Skin of body (tissue), 2 donors: ENCODE measurements around the gene FCHSD1. TPM values are rescaled to one million over a fixed set of nuclear protein-coding genes. Genes with fewer than 3 reads are reported as not detected.
A peak's percentile ranks its signal among the peaks of the same experiment; 100 is the strongest.

Source experiments
- DNase-seq: peaks from one replicate; lab custom pipeline; 2025; lab: John Stamatoyannopoulos, UW
- total RNA-seq: library from RNA; depleted of rRNA; stranded (reverse); fragments of >200 nt; gene quantifications from one replicate; pipeline ENCODE4 v1.2.3, GENCODE V29; 2014

Gene FCHSD1
- total RNA-seq, 1 donor from 2014 or later, result 22.4 TPM

DNA sequence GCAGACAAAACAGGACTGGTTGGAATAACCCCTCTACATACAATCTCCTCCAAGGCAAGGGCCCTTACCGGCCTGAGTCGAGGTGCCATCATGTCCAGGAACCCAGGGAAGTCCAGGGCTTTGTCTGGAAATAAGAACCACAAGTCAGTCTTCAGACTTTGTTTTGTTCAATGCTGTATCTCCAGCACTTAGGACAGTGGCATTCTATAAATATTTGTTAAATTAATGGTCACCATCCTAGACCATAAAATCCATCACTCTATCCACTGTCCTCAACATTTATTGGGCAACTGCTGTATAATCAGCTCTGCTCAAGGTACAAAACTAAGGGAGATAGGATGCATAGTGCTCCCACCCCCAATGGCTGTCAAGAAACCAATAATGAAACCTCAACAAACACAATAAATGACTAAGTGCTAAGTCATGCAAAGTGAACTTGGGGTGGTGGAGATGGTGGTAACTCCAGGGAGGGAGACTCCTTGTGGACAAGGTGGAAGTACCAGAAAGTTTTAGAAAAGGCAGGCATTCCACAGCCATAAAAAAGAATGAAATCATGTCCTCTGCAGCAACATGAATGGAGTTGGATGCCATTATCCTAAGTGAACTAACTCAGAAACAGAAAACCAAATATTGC, 9.5 kb downstream of the FCHSD1 start:
- no peak for DNase-seq

DNA sequence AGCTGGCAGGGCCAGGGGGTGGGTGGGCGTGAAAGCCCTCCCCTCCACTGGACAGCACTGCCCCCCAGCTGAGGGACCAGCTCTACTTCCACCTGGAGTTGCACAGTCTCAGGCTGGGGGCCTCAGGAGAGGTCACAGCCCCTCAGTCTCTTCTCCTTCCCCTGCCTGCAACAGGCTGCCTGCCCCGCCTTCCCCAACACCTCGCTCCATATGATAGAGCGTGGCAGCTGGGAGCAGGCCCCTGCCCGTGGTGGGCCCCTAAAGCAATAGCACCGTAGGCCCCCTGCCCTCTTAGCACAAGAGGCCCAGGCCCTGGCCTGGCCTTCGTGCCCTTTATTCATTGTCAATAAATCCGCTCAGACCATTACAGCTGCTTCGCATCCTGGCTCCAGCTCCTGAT, 10.5 kb downstream of the FCHSD1 start:
- DNase-seq, result no peak

DNA sequence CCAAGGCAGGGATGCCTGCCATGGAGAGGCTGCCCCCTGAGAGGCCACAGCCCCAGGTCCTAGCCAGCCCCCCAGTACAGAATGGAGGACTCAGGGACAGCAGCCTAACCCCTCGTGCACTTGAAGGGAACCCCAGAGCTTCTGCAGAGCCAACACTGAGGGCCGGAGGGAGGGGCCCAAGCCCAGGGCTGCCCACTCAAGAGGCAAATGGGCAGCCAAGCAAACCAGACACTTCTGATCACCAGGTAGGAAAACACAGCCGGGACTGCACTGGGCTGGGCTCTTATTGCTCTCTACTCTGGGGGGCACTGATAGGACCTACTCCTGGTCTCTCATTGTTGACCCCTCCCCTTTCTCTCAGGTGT, 11.2 kb downstream of the FCHSD1 start:
- no peak for DNase-seq

DNA sequence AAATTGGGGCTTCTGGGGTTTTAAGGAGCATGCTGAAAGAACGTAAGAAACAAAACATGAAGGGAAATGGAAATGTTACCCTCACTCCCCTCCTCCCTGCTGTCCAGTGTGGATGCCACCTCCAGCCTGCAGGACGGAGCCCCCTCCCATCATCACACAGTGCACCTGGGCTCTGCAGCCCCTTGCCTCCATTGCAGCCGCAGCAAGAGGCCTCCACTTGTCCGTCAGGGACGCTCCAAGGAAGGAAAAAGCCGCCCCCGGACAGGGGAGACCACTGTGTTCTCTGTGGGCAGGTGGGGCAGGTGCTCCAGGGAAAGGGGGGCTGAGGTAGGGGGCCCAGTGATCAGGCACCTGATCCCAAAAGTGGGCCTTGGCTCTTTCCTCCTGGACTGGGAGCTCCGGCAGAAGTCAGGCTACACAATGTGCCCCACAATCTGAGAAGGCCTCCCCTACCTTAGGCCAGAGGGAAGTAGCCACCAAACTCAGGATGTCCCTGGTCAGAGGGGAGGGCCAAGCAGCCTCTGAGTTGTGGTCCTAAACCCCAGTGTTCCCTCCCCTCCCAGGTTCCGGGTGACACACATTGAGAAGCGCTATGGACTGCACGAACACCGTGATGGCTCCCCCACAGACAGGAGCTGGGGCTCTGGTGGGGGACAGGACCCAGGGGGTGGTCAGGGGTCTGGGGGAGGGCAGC, 11.7 kb downstream of the FCHSD1 start:
- DNase-seq, result no peak

DNA sequence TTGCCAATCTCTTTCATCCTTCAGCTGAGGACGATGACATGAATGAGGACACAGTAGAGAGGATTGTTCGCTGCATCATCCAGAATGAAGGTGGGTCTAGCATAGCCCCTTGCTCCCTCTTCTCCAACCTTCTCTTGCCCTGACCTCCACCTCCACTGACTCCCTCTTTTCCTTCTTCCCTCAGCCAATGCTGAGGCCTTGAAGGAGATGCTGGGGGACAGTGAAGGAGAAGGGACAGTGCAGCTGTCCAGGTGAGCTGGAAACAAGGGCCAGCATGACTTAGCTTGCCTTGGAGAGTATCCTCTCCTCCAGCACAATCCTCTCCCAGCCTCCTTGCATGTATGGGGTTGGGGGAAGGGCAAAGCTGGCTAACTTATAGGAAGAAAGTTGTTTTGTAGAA, 12.4 kb downstream of the FCHSD1 start:
- DNase-seq, result no peak

DNA sequence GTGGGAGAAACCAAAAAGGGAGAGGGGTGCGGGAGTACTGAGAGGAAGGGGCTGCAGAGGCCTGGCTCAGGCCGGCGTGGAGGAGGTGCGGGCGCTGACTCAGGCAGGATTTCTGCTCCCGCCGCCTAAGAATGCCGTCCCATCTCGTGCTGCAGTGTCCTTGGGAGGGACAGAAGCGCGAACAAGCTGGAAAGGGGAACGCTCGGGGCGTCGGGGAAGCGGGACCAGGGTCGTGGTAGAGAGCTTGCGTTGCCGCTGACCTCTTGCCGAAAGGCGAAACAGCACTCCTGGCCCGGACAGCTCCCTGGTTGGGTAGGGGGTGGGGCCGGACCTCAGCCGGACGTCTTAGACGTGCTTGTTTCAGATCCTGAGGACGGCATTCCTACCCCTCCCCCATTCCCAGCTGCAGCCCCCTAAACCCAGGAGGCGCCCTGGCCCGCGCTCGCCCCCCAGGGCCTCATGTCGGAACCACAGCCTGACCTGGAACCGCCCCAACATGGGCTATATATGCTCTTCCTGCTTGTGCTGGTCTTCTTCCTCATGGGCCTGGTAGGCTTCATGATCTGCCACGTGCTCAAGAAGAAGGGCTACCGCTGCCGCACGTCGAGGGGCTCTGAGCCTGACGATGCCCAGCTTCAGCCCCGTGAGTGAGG, 13.3 kb downstream of the FCHSD1 start:
- DNase-seq, result no peak

DNA sequence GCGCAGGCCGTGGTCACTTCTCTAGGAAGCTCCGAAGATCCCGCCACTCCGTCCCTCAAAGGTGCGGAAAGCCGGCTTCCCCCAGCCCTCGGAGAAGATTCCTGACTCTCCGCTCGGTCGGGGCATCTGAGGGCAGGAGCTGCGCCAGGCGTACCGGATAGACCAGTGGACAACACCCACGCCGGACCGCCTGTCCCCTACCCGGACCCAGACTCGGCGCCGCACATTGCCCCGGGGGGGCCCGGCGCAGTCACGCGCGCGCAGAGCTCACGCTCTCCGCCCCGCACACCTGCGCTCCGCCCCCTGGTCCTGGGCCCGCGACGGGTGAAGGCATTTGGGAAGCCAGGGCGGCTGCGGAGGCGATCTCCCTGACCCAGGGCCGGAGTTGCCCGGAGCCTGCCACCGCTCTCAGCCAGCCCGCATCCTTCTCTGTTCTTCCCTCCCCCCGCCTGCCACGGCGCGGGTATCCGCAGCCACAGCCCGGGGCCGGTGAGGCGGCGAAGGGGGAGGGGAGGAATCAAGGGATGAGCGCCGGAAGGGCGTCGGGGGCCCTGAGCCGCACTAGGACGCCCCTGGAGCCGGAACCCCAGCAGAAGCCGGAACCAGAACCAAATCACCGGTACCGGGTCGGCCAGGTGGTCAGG, 14.0 kb downstream of the FCHSD1 start:
- no peak for DNase-seq

DNA sequence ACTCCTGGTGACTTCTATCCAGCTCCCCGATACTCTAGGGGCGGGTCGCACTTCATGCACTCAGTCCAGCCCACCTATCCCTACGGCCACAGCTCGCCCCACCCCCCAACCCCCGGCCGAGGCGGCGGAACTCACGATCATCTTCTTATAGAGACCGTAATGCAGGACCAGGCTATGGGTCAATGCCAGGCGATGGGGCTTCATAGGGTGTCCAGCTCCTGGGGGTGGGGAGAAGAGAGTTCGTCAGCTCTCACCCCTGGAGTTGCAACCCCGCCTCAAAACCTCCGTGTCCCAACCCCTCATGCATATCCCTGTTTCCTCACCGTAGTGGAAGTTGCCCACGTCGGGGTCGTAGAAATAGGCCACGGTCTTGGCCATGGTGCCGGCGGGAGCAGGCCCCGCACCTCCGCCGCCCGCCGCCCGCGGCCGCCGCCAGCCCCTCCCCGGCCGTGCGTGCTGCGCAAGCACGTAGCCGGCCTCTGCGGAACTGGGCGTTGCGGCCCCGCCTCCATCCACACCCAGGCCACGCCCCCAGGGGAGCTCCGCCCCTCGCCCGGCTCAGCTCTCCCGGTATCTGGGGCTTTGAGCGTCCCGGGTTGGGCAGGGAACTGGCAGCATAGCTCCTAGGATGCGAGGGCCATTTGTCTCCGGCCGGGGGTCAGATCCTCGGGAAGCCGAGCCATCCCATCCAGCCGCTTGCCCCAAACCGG, 14.7 kb downstream of the FCHSD1 start, which contains the start of the genes HDAC3 and RELL2:
Gene HDAC3, minus strand, starts transcription at position 437 of the 710 bp plus-strand sequence. Its CDS starts 59 bp downstream, at position 378.
Gene RELL2, plus strand, starts transcription at position 585 of the 710 bp plus-strand sequence. CDS start 1,229 bp downstream, outside the sequence.
- peak; percentile 79 for DNase-seq

DNA sequence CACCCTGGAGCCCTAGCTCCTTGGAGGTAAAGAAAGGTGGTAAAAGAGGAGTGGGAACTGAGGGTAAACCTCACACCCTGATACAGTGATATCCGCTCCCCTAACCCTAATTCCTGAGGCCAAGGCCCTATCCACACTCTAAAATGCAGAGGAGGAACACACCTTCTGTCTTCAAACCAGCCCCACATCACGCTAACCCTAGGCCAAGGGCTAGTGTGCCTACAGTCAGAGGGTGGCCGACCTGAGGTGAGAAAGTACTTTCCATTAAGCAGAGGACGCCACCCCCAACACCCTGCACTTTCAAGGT, 15.2 kb downstream of the FCHSD1 start:
- DNase-seq, result no peak

DNA sequence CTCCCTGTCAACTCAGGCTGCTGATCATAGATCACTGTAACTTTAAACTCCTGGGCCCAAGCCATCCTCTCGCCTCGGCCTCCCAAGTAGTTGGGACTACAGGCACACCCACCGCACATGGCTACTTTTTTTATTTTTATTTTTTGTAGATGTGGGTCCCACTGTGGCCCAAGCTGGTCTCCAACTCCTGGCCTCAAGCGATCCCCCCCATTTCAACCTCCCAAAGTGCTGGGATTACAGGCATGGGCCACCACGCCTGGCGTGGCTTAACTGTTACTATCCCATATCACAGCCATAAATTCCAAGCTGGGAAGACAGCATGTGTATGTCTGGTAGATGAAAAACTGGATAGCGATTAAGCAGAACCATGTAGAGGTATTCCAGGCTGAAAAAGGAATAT, 15.6 kb downstream of the FCHSD1 start:
- DNase-seq, result no peak

DNA sequence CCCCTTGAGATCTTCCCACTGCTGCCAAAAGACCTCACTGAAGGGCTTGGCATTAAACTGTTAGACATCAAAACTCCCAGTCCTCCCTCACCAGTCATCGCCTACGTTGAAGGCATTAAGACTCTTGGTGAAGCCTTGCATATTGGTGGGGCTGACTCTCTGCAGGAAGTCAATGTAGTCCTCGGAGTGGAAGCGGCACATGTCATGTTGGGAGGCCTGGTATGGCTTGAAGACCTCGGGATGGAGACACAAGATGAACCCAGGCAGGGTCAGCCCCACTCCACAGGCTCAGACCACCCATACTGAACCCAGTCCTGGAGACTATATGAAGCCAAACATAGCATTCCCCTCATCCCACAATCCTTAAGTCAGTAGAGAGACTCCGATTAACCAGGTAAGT, 16.5 kb downstream of the FCHSD1 start:
- no peak for DNase-seq

DNA sequence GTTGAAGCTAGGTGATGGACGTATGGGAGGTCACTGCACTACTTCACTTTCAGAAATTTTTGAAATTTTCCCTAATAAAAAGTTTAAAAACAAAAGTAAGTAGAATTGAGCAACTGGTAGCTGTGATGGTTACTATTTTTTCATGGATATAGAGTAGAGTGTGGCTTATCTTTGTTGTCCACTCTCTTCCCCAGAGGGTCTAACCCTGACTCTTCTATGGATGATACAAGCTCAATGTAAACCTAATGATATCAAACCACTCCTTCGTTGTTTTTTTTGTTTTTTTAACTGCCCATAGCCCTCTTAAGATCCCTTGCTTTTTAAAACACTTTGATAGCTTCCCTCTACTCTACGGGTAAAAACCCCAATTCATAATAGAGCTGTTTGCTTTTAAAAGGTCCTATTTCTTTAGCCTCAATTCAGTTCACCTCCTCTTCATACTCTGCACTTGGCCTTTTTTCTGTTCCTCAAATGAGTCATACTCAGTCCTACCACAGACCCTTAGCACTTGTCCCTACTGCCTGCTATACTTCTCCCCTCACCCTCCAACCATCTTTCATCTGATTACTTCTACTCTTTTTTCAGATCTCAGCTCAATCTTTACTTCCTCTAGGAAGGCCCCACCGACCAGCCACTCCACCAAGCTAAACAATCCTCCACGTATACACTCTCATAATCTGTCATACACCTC, 17.2 kb downstream of the FCHSD1 start:
- DNase-seq, result no peak

DNA sequence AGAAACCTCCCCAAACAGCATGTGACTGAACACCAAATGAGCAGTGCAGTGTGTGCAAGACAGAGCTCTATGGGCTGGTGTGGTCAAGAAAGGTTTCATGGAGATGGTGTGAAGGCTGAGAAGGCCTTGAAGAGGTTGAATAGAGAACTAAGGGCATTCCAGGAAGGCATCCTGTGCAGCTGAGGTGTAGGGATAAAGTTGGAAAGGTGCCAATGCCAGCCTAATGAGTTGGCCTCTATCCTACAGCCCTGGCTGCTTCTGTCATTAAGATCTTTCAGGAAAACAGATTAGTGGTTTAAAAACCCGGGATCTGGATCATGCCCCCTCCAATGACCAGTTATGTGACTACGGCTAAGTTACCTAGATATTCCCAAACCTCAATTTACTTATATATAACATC, 18.6 kb downstream of the FCHSD1 start:
- no peak for DNase-seq

DNA sequence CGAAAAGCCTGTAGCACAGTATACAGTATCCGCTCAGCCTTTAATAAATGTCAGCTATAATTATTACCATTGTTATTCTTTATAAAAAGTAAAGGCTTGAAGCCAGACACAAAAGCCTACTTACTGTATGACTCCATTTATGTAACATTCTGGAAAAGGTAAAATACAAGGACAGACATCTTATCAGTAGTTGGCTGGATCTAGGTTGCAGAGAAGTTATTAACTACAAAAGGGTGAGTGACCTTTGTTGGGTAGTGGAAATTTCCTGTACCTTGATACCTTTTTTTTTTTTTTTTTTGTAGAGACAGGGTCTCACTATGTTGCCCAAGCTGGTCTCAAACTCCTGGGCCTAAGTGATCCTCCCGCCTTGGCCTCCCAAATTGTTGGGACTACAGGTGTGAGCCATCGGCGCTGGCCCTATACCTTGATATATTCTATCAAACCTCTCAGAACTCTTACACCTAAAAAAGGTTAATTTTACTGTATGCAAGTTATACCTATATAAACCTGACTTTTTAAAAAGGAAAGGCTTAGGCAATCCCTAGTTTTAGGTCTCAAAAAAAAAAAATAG, 20.6 kb downstream of the FCHSD1 start:
- no peak for DNase-seq

DNA sequence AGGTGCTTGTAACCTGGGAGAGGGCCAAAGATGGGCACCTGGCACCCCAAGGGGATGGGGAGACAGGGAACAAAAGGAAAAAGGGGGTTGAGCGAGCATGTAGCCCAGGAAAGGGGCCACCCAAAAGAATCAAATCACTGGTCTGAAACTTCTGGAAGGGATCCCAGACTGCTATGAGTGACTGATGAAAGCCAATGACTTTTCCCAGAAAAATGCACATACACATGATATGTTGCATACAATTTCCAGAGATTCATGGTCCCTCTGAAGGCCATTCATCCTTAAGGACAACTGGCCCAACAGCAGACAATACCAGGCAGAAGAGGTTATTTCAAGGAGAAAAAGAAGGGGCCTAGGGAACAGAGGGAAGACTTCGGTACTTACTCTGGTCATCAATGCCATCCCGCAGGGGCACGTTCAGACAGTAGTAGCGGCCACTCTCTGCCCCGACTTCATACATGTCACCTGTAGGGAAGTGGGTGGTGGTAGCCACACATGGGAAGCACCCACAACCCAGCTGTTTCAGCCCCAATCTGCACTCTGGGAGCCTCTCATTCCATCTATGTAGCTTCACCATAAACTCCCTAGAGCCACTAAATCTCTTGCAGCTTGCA, 22.9 kb downstream of the FCHSD1 start:
- no peak for DNase-seq

DNA sequence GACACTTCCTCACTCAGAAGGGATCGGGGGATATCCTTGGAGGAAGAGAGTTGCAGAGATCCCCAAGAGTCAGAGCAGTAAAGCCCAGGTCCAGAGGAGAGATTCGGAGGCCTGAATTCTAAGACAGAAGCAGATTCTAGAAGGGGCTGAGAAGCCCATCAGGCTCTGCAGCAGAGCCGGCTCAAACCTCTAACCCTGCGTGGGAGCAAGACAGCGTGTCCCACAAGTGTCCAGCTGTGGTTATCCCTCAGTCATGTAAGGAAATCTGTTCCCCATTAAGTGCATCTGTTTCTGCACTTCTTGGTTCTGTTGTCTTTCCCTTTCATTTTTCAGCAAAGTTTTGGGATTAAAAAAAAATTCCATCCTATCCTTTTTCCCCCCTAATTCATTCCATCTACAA, 27.6 kb downstream of the FCHSD1 start:
- DNase-seq, result peak; percentile 35

DNA sequence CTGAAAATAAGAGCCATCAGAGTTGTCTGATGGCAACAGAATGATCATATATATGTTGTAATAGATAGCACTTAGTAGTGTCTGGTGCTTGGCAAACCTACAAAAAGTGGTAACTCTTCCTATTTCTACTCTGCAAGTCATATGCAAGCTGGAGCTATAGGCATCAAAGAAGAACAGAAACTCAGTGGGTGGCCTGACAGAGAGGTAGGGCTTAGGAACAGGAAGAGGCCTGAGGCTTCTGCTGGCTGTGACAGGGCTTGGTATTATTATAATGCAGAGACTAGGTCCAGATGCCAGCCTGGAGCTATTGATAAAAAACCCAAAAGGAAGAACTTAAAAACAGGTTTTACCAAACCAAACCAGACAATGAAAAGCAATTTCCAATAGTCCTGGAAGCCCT, 28.0 kb downstream of the FCHSD1 start:
- no peak for DNase-seq

DNA sequence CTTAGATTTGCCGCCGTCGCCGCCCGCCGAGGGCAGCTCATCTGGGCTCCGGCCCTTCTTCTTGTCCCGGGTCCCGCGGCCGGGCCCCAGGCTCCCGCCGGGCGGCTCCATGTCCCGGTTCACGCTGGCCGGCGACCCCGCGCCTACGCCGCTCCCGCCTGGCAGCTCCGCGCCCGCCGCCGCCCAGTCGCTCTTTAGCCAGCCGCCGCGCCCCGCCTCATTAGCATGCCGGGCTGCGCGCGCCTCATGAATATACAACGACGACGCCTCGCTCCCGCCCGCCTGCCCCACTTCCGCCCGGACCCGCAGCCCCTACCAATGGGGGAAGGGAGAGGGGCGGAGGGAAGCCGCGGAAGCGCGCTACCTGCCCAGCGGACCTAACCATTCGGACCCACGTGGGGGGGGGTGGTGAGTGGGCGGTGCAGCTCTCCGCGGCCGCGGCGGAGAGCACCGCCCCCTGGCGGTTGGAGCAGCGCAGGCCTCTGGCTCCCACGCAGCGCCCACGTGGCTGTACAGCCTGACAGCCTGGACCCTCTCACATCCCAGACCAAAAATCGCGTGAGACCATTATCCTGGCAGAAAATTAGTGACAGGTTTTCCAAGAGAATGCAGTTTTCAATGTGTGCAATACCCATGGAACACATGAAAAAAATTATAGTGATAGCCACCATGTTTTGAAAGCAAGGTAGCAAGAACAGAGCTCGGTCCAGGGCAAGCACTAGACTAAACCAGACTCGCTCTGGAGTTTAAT, 32.2 kb downstream of the FCHSD1 start, which contains the start of gene DIAPH1:
Gene DIAPH1, minus strand, starts transcription at position 197 of the 751 bp plus-strand sequence. Its CDS starts 86 bp downstream, at position 111.
- peak; percentile 95 for DNase-seq

DNA sequence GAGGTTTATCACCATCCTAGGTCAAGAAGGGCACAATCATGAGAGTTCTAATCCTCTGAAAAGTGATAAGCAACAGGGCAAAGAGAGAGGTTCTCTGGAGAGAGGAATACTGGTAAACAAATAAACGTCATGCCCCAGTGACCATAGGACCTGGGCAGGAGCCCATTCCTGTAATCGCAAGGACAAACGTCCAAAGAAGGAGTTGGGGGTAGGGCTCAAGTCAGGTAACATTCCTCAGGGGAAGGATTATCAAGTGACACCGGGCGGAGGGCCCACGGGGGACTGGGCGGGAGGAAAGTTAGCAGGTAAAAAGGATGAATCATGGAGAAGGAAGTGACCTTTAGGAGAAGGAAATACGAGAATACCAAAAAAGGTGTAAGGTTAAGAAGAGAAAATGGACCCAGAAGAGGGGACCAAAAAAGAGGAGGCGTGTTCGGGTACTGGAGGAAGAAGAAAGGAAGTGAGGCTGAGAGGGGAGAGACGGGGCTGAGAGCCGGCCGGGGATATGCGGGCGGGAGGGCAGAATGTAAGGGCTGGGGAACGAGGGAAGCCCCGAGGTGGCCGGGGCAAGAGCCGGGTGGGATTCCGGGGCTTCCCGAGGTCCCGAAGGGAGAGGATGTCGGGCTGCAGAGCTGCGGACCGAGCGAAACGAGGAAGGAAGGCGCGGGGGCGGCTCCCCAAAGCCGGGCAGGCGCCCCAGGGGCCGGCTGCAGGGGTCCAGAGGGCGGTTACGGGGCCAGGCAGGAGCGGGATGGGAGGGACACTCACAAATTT, 33.0 kb downstream of the FCHSD1 start:
- DNase-seq, result no peak
